ENCODE results near the gene DNAJC3. TPM values are rescaled to one million over a fixed set of nuclear protein-coding genes. Genes with fewer than 3 reads are reported as not detected.

Gene DNAJC3
- total and polyA plus RNA-seq, 2 of the 13 experiments (the other 11 are each of a cell fraction or from before 2014, with no cell fraction given): 10.4 to 48.2 TPM

GRCh38 chr13:95676762-95677563, at the start of gene DNAJC3 (continued):
- TF ChIP-seq, protein P1, sequence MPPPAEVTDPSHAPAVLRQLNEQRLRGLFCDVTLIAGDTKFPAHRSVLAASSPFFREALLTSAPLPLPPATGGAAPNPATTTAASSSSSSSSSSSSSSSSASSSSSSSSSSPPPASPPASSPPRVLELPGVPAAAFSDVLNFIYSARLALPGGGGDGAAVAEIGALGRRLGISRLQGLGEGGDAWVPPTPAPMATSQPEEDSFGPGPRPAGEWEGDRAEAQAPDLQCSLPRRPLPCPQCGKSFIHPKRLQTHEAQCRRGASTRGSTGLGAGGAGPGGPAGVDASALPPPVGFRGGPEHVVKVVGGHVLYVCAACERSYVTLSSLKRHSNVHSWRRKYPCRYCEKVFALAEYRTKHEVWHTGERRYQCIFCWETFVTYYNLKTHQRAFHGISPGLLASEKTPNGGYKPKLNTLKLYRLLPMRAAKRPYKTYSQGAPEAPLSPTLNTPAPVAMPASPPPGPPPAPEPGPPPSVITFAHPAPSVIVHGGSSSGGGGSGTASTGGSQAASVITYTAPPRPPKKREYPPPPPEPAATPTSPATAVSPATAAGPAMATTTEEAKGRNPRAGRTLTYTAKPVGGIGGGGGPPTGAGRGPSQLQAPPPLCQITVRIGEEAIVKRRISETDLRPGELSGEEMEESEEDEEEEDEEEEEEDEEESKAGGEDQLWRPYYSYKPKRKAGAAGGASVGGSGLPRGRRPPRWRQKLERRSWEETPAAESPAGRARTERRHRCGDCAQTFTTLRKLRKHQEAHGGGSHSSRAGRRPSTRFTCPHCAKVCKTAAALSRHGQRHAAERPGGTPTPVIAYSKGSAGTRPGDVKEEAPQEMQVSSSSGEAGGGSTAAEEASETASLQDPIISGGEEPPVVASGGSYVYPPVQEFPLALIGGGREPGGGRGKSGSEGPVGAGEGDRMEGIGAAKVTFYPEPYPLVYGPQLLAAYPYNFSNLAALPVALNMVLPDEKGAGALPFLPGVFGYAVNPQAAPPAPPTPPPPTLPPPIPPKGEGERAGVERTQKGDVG (CRISPR knock-in tag; IDR thresholded peaks at IDR 0.05; ENCODE audit: borderline replicate concordance): 0 out of 2 replicates have a peak, but pooled peaks have one; percentile 86
- TF ChIP-seq FOXK2 (IDR thresholded peaks at IDR 0.05) (no peak), PHF20 (CRISPR knock-in tag; IDR thresholded peaks at IDR 0.05) (peak; percentile 65; the same call in 1 of the 2 replicates), ZNF317 (CRISPR knock-in tag; IDR thresholded peaks at IDR 0.05) (no peak), RELA (CRISPR knock-in tag; IDR thresholded peaks at IDR 0.05) (no peak), SOX13 (IDR thresholded peaks at IDR 0.05) (no peak), SOX13 (CRISPR knock-in tag; conservative IDR thresholded peaks at IDR 0.05 in 1 of 2, IDR thresholded peaks at IDR 0.05 in 1 of 2) (peak in 1 of 2 experiments; percentile 29; a peak in 1 of 4 replicates), WIZ (CRISPR knock-in tag; IDR thresholded peaks at IDR 0.05) (no peak), ZNF136 (CRISPR knock-in tag; IDR thresholded peaks at IDR 0.05; ENCODE audit: low read depth) (0 out of 2 replicates have a peak, but pooled peaks have one; percentile 40), MTF2 (CRISPR knock-in tag; IDR thresholded peaks at IDR 0.05; ENCODE audit: borderline replicate concordance) (no peak), TIGD3 (CRISPR knock-in tag; IDR thresholded peaks at IDR 0.05; ENCODE audit: borderline replicate concordance) (no peak), ZNF598 (CRISPR knock-in tag; IDR thresholded peaks at IDR 0.05; ENCODE audit: borderline replicate concordance) (peak; percentile 23; the same call in 1 of the 2 replicates), POLR2AphosphoS5 (IDR thresholded peaks at IDR 0.05; ENCODE audit: low read depth, low read length) (peak; percentile 81), U2AF1 (optimal IDR thresholded peaks at IDR 0.05; ENCODE audit: low read depth, low read length) (no peak), MTF1 (CRISPR knock-in tag; IDR thresholded peaks at IDR 0.05) (peak; percentile 53; the same call in 1 of the 2 replicates), ARID2 (CRISPR knock-in tag; IDR thresholded peaks at IDR 0.05; ENCODE audit: borderline replicate concordance) (peak; percentile 77; the same call in 1 of the 2 replicates), IKZF4 (CRISPR knock-in tag; IDR thresholded peaks at IDR 0.05; ENCODE audit: borderline replicate concordance, low read depth, not compliant biosample characterization) (peak; percentile 66), MXD4 (CRISPR knock-in tag; IDR thresholded peaks at IDR 0.05) (peak; percentile 82), YEATS4 (CRISPR knock-in tag; IDR thresholded peaks at IDR 0.05; ENCODE audit: borderline replicate concordance) (peak; percentile 68), ZNF678 (CRISPR knock-in tag; IDR thresholded peaks at IDR 0.05) (no peak; the same call in 1 of the 2 replicates), NFRKB (IDR thresholded peaks at IDR 0.05) (no peak), BCL6 (CRISPR knock-in tag; IDR thresholded peaks at IDR 0.05) (no peak; the same call in none of the 2 replicates)
- TF ChIP-seq, protein P2, sequence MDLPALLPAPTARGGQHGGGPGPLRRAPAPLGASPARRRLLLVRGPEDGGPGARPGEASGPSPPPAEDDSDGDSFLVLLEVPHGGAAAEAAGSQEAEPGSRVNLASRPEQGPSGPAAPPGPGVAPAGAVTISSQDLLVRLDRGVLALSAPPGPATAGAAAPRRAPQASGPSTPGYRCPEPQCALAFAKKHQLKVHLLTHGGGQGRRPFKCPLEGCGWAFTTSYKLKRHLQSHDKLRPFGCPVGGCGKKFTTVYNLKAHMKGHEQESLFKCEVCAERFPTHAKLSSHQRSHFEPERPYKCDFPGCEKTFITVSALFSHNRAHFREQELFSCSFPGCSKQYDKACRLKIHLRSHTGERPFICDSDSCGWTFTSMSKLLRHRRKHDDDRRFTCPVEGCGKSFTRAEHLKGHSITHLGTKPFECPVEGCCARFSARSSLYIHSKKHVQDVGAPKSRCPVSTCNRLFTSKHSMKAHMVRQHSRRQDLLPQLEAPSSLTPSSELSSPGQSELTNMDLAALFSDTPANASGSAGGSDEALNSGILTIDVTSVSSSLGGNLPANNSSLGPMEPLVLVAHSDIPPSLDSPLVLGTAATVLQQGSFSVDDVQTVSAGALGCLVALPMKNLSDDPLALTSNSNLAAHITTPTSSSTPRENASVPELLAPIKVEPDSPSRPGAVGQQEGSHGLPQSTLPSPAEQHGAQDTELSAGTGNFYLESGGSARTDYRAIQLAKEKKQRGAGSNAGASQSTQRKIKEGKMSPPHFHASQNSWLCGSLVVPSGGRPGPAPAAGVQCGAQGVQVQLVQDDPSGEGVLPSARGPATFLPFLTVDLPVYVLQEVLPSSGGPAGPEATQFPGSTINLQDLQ (CRISPR knock-in tag; IDR thresholded peaks at IDR 0.05): 0 out of 2 replicates have a peak, but pooled peaks have one; percentile 53
